Measurements from ENCODE around the gene SLC22A1.

GRCh38 chr6:160133441-160134336 is 12.1 kb downstream of the SLC22A1 start:
- no peak for TF ChIP-seq CTCF (IDR thresholded peaks at IDR 0.05)
- no peak for TF ChIP-seq POLR2A (IDR thresholded peaks at IDR 0.05)
